ENCODE measurements around the gene DCLK1.

Gene DCLK1

DNA sequence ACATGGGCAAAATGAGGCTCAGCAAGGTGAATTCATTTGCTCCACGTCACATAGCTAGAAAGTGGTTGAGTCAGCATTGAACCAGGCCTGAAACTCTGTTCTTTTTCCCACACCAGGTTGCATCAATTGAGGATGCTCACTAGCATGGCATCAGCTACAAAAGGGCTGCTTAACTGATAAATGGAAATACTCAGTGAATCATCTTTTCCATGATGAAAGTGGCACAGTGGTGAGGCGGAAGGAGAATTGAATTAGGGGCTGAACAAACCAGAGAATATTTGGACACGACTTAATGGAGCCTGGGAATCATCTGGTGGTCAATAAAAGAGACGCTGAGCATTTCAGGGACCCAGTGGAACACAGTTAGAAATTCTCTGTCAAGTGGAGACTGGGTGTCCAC lies 334.6 kb downstream of the DCLK1 start:
- no peak for DNase-seq (ENCODE audit: extremely low read depth in 1 of 2, low read depth in 1 of 2)

DNA sequence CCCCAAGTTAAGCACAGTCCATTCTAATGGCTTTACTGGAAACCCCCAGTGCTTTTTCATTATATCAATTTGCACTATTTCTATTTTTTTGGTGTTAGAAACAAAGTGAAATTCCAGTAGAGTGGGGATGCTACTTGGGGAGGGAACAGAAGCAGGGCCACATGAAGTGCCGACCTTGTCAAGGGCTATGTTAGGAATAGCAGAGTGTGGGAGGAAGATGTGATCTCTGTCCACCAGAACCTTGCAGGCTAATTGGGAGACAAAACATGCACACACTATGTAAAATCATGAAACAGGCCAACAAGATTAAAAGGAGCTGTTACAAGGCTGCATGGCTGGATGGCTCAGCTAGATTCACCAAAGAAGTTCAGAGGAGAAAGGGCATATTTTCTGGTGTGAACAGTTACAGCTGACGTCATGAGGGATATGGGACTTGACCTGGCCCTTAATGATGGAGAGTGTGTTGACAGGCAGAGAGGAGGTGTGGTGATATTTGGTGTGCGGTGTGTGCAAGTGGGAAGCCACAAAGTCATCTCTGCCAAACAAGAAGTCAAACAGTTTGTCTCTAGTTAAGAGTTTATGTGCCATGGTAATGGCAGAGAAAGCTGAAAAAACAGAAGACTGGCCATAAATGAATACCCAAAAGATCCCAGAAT lies 336.3 kb downstream of the DCLK1 start:
- no peak for DNase-seq (ENCODE audit: extremely low read depth in 1 of 2, low read depth in 1 of 2)

DNA sequence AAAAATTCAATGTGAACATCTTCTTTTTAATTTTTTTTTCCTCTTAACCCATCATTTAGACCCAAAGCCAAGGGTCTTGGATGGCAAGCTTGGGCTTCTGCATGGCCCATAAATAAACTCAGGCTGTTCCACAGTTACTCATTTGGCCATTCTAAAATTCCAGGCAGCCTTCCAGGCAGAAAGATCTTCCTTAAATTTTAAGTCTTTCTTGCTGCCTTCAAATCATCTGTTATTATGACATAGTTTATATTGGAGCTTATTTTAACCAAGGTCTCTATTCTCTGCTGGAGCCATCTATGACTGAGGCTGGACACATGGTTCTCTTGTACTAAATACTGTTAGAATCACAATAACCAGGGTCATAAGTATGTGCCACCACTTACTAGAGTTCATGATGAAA lies 337.4 kb downstream of the DCLK1 start:
- DNase-seq (ENCODE audit: extremely low read depth in 1 of 2, low read depth in 1 of 2), result no peak

DNA sequence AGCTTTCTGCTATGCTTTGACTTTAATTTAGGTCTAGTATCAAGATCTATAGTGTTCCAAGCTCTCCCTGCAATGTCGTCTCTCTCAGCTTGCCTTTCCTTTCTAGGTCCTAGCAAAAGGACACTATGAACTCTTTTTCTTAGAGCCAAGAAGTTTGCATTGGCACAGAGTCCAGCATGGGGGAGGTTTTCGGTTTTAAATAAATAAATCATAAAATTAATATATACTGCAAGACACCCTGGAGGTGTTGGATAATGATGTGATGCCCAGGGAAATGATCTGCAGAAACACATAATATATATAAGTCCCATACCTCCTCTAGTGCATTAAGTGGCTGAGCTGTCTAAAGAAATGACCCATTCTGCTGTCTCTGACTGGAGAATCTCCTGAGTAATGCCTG lies 338.3 kb downstream of the DCLK1 start:
- DNase-seq (ENCODE audit: extremely low read depth in 1 of 2, low read depth in 1 of 2), result no peak

DNA sequence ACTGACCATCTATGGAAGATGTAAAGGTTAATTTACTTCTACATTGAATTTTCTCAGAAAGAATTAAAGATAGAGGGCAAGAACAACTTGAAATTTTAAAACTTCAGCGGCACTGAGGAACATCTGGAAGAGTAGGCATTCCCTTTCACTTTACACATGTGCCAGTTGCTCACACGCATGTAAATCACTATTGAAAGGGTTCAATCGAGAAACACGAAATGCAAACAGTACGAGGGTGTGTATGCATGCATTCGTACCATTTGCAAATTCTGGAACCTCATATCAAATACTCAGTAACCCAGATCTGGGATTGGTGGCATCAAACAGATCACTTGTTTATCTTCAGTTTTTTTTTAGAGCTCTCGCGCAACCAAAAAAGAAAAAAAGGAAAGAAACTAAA lies 339.2 kb downstream of the DCLK1 start:
- no peak for DNase-seq (ENCODE audit: extremely low read depth in 1 of 2, low read depth in 1 of 2)

DNA sequence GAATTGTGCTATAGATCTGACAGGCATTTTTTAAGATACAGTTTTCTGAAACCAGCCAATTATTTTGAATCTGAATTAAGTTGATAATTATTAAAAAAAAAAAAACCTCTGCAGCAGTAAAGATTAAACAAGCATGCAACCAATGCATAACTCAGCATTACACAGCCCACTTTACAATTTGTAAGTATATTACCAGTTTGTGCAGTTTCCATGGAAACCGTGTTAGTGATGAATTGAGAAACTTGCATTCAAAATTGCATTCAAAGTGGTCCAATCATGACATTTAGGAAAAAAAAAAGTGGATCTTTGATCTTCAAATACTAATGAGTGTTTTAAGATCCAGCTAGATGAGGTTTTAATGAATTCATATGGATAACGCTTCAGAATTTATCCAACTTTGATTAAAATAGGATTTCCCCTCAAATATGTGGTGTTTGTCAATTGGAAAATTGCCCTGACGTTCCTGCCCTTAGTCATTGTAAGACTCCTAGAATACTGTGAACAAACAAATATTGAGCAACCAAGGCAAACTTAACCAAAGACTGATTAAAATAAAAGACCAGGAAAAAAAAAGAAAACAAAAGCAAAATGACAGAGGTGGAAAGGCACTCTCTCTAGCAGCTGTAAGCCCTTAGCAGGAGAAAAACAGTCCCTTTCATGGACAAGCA lies 339.9 kb downstream of the DCLK1 start:
- no peak for DNase-seq (ENCODE audit: extremely low read depth in 1 of 2, low read depth in 1 of 2)

DNA sequence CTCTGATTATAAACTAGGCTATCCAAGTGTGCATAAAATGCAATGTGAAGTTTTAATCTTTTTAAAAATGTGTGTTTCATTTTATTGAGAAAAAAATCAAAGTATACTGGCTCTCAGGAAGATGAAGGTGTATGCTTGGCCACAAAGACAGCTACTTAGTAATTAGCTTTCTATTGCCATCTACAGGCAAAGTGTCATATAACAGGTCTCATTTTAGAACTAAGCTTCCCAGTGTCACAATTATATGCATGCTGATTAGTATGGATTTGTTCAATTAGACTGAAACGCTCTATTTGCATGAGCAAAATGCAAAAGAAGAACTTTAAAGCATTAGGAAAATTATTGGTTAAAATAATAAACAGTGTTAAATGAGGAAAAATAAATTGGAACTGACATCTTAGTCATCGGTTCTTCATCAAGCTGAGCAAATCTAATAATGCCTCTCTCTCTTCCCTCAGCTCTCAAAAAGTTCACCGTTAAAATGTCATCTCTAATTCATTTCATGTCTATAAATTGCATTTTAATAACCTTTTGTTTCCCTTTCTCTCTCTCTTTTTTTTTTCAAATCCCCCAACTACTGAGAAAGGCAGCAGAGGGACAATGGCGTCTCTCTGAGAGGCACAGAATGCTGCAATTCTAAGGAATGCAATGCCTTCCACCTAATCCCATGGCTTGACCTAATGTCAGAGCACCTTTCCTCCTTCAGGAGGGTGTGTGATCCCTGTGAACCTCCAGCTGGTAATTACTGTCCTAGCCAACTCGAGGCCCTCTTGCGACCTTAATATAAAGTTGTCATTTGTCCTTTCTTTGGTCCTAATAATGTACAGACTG lies 341.6 kb downstream of the DCLK1 start:
- DNase-seq (ENCODE audit: extremely low read depth in 1 of 2, low read depth in 1 of 2), result no peak

DNA sequence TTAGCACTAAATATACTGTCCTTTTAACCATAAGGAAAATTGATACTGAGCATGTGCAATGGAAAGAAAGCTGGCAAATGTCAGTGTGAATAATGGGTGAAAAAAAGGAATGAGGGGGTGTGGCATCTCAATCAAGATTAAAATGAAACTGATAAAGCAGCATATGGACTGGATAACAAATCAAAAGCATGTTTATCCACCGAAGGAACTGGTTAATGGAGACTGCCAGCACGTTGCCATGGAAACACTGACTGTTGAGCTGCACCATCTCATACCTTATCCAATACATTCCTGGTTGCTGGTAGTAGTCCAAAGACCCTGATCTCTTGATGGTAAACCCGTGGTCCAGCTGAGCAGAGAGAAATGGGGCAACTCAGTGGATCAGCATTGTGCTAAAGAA lies 343.2 kb downstream of the DCLK1 start:
- no peak for DNase-seq (ENCODE audit: extremely low read depth in 1 of 2, low read depth in 1 of 2)

DNA sequence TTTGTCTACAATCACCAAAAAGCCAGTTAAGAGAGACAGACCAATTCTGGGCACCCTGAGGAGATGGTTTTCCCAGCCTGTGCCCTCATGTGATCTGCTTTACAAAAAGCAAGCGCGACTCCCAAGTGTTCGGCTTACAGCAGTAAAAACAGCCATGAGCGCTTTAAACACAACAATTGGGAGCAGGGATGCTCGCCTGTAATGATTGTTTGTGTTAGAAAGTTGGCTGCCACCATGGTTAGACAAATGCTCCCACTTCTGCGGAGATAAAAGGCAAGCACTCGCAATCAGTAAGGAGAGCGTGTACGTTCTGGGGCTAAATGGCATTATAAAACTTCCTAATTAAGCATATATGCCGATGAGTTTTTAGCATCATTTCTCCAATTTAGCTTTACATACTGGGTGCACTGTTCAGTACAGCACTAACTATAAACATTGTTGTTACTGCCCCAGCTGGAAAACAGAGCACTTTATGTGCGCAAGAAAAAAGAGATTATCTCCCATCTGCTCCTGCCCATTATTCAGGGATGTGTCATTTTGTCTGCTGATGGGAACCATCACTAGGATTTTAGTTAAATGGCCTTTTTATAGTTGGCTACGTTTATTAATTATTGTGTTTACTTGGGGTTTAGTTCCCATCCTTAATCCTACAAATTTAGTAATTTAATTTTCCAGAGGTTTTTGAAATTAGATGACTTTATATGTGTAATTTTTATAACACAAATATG lies 345.4 kb downstream of the DCLK1 start:
- DNase-seq (ENCODE audit: extremely low read depth in 1 of 2, low read depth in 1 of 2), result no peak

DNA sequence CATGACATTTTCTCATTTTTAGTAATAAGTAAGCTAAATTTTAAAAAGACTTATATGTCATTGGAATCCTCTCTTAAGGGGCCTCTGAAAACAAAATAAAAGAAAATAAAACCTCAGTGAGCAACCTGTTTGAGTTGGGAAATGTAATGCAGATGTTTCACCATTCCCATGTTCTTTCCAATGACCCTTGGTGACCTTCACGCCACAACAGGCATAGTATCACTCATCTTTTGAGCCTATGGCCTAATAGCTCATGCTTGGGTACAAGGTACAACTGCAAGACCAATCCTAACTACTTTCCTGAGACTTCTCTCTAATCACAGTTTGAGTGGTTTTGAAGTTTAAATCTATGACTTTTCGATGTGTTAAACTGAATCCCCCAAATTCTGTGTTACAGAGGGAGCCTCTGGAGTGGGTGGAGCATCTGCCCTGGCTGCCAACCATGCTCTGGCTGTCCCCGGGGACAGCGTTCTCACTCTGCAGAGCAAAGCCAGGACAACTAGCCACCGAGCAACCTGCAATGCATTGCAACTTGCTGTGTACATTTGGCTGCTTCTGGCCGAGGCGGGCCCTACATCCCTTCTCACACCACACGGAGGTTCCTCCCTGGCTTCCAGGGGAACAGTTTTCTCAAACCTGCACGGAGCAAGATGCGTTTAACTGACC lies 346.8 kb downstream of the DCLK1 start:
- no peak for DNase-seq (ENCODE audit: extremely low read depth in 1 of 2, low read depth in 1 of 2)

DNA sequence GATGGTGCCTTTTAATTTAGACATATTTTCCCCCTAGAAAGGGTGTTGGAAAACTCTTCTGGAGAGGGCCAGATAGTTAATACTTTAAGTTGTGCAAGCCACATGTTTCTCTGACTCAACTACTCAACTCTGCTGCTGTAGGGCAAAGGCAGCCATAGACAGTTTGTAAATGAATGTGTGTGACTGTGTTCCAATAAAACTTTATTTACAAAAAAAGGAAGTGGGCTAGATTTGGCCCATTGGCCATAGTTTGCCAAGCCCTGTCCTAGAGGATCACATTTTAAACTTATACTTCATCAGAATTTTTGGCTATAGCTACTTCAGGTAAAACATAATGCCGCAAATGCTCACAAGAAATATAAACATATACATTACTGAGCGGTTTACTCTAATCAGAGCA lies 348.4 kb downstream of the DCLK1 start:
- no peak for DNase-seq (ENCODE audit: extremely low read depth in 1 of 2, low read depth in 1 of 2)

DNA sequence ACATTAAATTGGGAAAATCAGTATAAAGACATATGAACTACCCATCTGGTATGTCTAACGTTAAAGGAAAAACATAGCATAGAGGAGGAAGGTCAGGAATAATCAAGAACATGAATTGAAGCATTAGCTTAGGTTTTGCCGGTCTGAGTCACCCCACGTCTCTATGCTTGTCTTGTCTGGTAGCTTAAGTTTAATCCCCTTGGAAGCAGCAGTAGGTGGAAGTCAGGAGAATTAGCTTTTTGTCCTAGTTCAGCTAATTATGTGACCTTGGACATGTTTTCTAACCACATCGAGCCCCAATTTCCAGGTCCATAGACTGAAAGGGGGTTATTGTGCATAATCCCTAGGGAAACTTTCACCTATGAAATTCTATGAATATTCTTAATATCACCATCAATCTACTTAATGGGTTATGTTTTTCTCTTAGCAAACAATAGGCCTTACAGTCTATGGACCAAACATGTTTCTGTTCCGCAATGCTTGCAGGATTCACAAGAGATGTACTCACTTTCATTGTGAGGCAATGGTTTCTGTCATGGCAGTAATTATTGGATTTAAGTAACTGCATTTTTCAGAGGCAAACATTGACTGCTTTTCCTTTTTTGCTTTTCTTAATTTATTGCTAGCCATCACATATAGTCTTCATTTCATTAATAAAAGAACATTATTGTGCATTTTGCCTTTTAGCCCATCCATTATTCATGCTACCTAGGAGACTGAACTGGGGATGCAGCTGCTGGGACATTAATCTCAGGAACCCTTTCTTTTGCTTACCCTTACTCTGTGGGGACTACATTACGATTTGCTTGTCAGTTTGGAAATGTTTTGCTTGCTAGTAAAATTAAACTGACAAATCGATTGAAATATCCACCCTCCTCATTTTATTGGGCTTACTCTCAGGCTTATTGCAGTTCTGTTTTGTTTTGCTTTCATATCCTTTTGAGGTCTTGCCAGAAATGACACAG lies 349.9 kb downstream of the DCLK1 start:
- no peak for DNase-seq (ENCODE audit: extremely low read depth in 1 of 2, low read depth in 1 of 2)

DNA sequence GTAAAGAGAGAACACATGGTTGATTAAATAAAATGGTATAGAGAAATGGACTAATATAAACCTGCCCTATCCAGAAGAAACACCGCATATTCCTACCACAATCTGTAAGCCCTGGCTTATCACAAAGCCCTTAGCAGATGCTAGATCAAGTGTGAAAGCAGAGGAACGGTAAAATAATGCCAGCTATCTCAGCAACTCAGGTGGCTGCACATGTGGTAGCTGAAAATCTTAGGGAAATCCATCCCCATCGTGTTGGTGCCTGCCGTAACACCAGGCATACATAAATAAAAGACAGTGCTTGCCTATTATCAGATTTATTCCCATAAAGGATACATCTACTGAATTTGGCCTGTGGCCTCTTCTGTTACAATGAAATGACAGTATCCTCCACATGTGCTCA lies 350.6 kb downstream of the DCLK1 start:
- DNase-seq (ENCODE audit: extremely low read depth in 1 of 2, low read depth in 1 of 2), result no peak

DNA sequence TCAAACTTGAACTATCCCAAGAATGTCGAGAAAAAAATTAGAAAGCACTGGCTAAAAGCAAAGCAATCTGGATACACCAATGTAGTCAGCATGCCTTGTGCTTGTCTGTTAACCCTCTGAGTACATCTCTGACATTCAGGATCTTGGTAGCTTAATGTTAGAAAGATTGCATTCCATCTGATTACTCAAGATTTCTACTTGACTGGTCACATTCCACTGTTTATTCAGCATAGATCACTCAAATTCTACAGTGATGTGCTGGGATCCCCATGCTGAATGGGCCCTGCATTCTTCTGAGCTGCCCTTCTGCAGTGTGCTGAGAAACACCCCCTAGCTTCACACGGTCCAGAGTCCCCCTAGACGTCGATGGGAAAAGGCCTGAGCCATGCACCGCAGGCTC lies 359.3 kb downstream of the DCLK1 start:
- DNase-seq (ENCODE audit: extremely low read depth in 1 of 2, low read depth in 1 of 2), result no peak

DNA sequence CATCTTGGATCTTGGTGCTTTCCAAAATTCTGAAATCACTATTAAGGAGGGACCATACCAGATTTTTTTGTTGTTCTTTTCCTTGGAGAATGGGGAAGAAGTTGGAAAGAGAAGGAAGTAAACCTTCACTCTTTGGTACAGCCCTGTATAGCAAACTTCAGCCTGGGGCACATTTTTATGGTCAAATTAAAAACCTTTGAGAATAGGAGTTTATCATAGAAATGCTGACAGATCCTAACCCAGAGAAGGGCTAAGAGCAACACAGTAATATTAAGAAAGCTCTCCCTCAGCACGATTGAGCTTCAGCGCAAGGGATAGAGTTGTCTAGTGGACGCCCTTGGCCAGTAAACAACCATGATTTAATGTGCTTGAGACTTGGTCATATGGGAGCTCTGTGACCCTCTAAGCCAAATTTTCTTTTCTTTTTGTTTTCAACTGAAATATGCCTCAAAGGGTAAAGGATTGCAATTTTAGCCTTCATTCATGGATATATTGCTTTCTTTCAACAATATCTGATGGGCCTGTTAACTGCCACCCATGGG lies 360.4 kb downstream of the DCLK1 start:
- no peak for DNase-seq (ENCODE audit: extremely low read depth in 1 of 2, low read depth in 1 of 2)

DNA sequence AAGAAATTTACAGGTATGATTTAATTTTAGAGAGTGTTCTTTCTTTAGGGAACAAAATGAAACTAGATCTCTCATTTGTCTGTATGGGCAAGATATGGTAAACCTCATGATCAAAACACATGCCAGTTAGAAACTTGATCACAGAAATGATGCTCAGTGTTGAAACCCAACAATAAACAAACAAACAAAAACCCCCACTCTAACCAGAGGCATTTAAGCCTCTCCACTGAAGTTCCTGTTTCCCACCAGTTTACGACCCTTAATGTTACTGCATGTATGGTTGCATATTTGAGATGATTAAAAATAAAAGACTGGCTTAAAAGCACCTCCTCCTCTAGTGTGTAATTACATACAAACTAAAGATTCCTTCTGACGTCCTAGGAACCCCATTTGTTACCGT lies 361.4 kb downstream of the DCLK1 start:
- DNase-seq (ENCODE audit: extremely low read depth in 1 of 2, low read depth in 1 of 2), result no peak

DNA sequence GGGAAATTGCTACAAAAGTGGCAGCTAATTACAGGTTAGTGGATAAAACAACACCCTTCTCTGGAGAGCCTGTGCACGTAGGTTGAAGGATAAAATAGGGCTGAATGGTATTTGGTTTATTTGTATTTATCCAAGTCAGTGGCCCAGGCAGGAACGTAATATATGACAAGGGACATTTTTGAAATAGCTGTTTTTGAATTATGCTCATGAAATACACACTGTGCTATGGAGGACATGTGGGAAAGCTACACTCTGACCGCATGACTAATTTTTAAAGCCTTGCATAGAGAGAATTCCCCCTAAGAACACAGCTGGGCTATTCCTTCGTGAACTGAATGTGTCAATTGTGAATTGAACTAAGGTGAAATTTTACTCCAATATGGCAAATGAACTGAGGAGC lies 362.6 kb downstream of the DCLK1 start:
- no peak for DNase-seq (ENCODE audit: extremely low read depth in 1 of 2, low read depth in 1 of 2)

DNA sequence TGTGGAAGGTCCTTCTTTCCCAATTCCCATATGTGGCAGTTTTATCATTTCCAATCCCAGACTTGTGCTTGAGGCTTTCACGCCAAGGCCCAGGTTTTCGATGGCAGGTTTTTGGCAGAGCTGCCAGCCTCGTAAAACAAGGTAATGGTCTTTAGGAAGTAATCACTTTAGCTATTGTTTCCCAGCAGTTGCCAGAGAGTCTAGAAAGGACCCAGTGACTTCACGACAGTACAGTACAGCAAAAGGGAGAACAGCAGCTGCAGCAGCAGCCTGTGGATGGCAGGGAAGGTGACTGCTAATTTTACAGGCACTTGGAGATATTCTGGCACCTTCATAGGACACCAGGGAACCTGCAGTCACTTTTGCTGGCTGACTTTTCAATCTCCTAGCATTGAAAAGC lies 363.1 kb downstream of the DCLK1 start:
- no peak for DNase-seq (ENCODE audit: extremely low read depth in 1 of 2, low read depth in 1 of 2)

DNA sequence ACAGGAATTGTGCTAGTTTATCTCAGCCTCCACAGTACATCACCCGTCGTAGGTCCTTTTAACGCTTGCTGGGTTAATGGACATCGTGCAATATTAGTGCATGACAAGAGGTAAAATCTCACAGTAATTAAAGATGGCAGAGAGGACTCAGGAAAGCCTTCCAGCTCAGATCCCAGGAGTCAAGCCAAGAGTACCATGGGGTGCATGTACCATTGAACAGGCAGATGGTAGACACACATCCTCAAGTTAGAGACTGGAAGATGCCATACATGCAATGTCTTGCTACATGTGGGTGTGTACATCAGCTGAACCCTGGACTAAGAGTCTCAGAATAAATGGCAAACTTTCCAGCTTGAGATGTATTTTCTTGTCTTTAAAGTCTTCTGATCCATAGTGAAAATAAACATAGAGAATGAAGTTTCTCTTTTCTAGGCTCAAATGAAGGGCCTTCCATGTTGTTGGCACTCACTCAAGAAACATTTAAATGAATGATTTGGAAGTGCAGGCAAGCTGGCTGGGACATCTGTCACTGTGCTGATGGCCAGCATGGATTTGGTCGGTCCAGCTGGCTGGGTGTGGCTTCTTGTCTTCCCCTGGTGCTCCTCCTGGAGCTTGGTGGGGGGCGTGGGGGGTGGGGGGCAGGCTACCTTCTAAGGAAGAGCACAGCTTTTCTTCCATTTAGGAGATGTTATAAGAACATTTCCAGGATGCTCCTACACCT lies 363.8 kb downstream of the DCLK1 start:
- no peak for DNase-seq (ENCODE audit: extremely low read depth in 1 of 2, low read depth in 1 of 2)
